ENCODE measurements around the gene DBI. TPM values are rescaled to one million over a fixed set of nuclear protein-coding genes. Genes with fewer than 3 reads are reported as not detected.

DBI gene
- total RNA-seq, 4 donors from 2014 or later: 48.1 to 166 (median 140) TPM

DNA sequence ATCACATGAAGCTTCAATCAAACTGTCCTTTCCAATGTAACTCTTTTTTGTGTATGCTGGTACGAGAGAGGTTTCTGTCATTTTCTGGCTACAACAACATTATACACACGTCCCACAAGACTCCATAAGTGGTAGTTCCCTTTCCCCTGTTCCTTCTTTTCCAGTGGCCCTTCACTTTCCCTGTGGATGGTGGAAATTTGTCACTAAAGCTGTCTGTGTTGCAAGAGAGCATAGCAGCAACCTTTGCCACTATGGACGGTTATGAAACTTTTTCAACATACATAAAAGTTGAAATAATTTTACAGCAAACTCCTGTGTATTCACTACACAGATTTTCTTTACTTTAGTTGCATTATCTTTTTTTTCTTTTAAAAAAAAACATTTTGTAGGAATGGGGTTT lies 18.7 kb downstream of the DBI start:
- WGBS, 2 donors: 86 to 93% methylated on average over 3 of the region's 3 CpGs
- intact Hi-C loops (cut with DNase I): no loop called here

GRCh38 chr2:119387381-119388129 lies 20.8 kb downstream of the DBI start:
- no peaks in the 10 kb centered on the region for H3K9me3 ChIP-seq
- intact Hi-C loops (cut with DNase I): no loop called here
- peaks cover 23 to 36% of the 10 kb centered on the region in 2 donors for H3K4me1 ChIP-seq
- TF ChIP-seq, protein P1, sequence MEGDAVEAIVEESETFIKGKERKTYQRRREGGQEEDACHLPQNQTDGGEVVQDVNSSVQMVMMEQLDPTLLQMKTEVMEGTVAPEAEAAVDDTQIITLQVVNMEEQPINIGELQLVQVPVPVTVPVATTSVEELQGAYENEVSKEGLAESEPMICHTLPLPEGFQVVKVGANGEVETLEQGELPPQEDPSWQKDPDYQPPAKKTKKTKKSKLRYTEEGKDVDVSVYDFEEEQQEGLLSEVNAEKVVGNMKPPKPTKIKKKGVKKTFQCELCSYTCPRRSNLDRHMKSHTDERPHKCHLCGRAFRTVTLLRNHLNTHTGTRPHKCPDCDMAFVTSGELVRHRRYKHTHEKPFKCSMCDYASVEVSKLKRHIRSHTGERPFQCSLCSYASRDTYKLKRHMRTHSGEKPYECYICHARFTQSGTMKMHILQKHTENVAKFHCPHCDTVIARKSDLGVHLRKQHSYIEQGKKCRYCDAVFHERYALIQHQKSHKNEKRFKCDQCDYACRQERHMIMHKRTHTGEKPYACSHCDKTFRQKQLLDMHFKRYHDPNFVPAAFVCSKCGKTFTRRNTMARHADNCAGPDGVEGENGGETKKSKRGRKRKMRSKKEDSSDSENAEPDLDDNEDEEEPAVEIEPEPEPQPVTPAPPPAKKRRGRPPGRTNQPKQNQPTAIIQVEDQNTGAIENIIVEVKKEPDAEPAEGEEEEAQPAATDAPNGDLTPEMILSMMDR (IDR thresholded peaks at IDR 0.05): peak in 2 of 6 experiments; percentile 35 to 43
- peak in 1 of 2 donors; percentile 18 for TF ChIP-seq POLR2A (IDR thresholded peaks at IDR 0.05)
- peak overlapping the region; percentile 81 to 85 (median 83) for H3K27ac ChIP-seq
- H3K4me3 ChIP-seq (replicated peaks in 1 of 3): no peak overlapping the region
- no peaks in the 10 kb centered on the region for H3K36me3 ChIP-seq
- no peaks in the 10 kb centered on the region for H3K27me3 ChIP-seq
- 14 to 19% methylated on average over 9 of the region's 9 CpGs for WGBS, 2 donors
- DNase-seq: peak; percentile 97

More for the DNA sequence above, 18.7 kb downstream of the DBI start:
- Histone ChIP-seq H3K4me1 (peaks cover 23 to 35% of the 10 kb centered on the region in 2 donors), H3K4me3 (replicated peaks in 1 of 3) (no peak overlapping the region), H3K27ac (no peak overlapping the region), H3K9me3 (no peaks in the 10 kb centered on the region), H3K36me3 (no peaks in the 10 kb centered on the region), H3K27me3 (no peaks in the 10 kb centered on the region)
- no peak for DNase-seq
- TF ChIP-seq, protein P1 (IDR thresholded peaks at IDR 0.05): no peak
- TF ChIP-seq POLR2A (IDR thresholded peaks at IDR 0.05): no peak

GRCh38 chr2:119389615-119390306 lies 23.0 kb downstream of the DBI start:
- Histone ChIP-seq H3K4me1 (peaks cover 23 to 36% of the 10 kb centered on the region in 2 donors), H3K27me3 (no peaks in the 10 kb centered on the region), H3K4me3 (replicated peaks in 1 of 3) (no peak overlapping the region), H3K27ac (peak overlapping the region; percentile 81 to 85 (median 83)), H3K9me3 (no peaks in the 10 kb centered on the region), H3K36me3 (no peaks in the 10 kb centered on the region)
- intact Hi-C loops (cut with DNase I): no loop called here
- TF ChIP-seq, protein P1 (IDR thresholded peaks at IDR 0.05): no peak
- TF ChIP-seq POLR2A (IDR thresholded peaks at IDR 0.05): no peak
- DNase-seq: peak; percentile 87 to 90
- 32 to 45% methylated on average over 5 of the region's 5 CpGs for WGBS, 2 donors

DNA sequence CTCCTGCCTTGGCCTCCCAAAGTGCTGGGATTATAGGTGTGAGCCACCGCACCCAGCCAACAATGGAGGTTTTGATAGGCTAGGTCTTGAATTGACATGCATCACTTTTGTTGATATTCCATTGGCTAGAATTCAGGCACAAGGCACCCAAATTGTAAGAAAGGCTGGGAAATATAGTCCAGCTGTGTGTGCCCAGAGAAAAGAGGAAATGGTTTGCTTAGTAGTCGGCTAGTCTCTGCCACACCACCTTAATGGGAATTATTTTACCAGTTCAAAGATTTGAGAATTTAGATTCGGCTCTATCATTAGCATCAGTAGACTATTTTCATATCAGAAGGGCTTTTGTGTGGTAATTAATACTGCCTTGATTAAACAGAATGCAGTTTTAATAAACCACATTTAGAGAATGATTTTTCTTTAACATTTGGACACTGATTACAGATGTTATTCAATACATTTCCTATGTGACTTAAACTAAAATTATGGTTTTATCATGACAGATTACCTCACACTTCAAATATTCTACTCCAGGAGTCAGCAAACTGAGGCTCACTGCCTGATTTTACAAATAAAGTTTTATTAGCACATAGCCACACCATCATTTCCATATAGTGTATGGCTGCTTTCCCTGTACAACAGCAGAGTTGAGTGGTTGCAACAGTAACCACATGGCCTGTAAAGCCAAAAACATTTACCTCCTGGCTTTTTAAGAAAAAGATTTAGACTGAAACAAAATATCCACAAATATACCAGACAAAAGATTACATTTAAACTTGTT lies 27.4 kb downstream of the DBI start:
- Histone ChIP-seq H3K9me3 (no peaks in the 10 kb centered on the region), H3K27ac (no peak overlapping the region)
- WGBS, 2 donors: 92 to 96% methylated on average over 3 of the region's 3 CpGs

More for the DNA sequence above, 27.4 kb downstream of the DBI start:
- Histone ChIP-seq H3K4me3 (replicated peaks in 1 of 3) (no peak overlapping the region), H3K4me1 (peaks cover 9 to 14% of the 10 kb centered on the region in 2 donors), H3K27me3 (no peaks in the 10 kb centered on the region), H3K36me3 (no peaks in the 10 kb centered on the region)
- no peak for DNase-seq
- no peak for TF ChIP-seq POLR2A (IDR thresholded peaks at IDR 0.05)
- TF ChIP-seq, protein P1 (IDR thresholded peaks at IDR 0.05): no peak
- intact Hi-C loops (cut with DNase I): no loop called here

Data from thyroid gland (tissue), 4 donors.